Smooth muscle cell (in vitro differentiated cells): ENCODE results near the gene FANK1. TPM values are rescaled to one million over a fixed set of nuclear protein-coding genes. Genes with fewer than 3 reads are reported as not detected.

Source experiments
- DNase-seq: peaks from one replicate; lab custom pipeline; 2025; ENCODE audit not compliant: unreplicated experiment; lab: John Stamatoyannopoulos, UW
- H2AFZ ChIP-seq: fragments of 200-600 bp; sonication (generic); 2 replicates; pipeline ENCODE4 v1.6.0; 2016; ENCODE audit warnings: antibody characterized with exemption, low read depth, mild to moderate bottlenecking
- H3F3A ChIP-seq: fragments of 200-600 bp; sonication (generic); 2 replicates; pipeline ENCODE4 v1.6.0; 2017; ENCODE audit warnings: antibody characterized with exemption, low read depth
- H3K27ac ChIP-seq: fragments of 200-600 bp; sonication (generic); 2 replicates; pipeline ENCODE4 v1.5.1; 2016; ENCODE audit warnings: low read depth, mild to moderate bottlenecking
- H3K27me3 ChIP-seq: fragments of 200-600 bp; sonication (generic); 2 replicates; pipeline ENCODE4 v1.6.1; 2016; ENCODE audit warnings: low read depth, mild to moderate bottlenecking
- H3K36me3 ChIP-seq: fragments of 200-600 bp; sonication (generic); 2 replicates; pipeline ENCODE4 v1.5.1; 2016; ENCODE audit warnings: low read depth
- H3K4me1 ChIP-seq: fragments of 200-600 bp; sonication (generic); 2 replicates; pipeline ENCODE4 v1.5.1; 2016; ENCODE audit warnings: low read depth
- H3K4me2 ChIP-seq: fragments of 200-600 bp; sonication (generic); 2 replicates; pipeline ENCODE4 v1.6.0; 2016; ENCODE audit warnings: mild to moderate bottlenecking
- H3K4me3 ChIP-seq: fragments of 200-600 bp; sonication (generic); 2 replicates; pipeline ENCODE4 v1.5.1; 2016; ENCODE audit warnings: mild to moderate bottlenecking
- H3K79me2 ChIP-seq: fragments of 200-600 bp; sonication (generic); 2 replicates; pipeline ENCODE4 v1.6.0; 2016; ENCODE audit warnings: low read depth, mild to moderate bottlenecking
- H3K9ac ChIP-seq: fragments of 200-600 bp; sonication (generic); 2 replicates; pipeline ENCODE4 v1.6.0; 2016; ENCODE audit warnings: low read depth
- H3K9me3 ChIP-seq: fragments of 200-600 bp; sonication (generic); replicated peaks from 2 replicates; pipeline ENCODE4 v1.5.1; 2016; ENCODE audit warnings: low read depth
- H4K20me1 ChIP-seq: fragments of 200-600 bp; sonication (generic); 2 replicates; pipeline ENCODE4 v1.6.0; 2016; ENCODE audit warnings: low read depth
- WGBS: methylation state at CpG from one replicate; pipeline ENCODE4 v1.1.7; 2016; ENCODE audit warnings: low lambda C conversion rate; 5-methylcytosine and 5-hydroxymethylcytosine counted together
- polyA plus RNA-seq: library from polyadenylated mRNA; unstranded; fragments of >200 nt; fragmentation: Nextera tagmentation; extraction: Ambion mirVana; gene quantifications from 2 replicates; pipeline ENCODE4 v1.2.1, GENCODE V29; 2016
- total RNA-seq: library from RNA; depleted of rRNA; stranded (reverse); fragments of >200 nt; gene quantifications from 2 replicates; pipeline ENCODE4 v1.2.3, GENCODE V29; 2014
- TF ChIP-seq, protein P1 (sequence below): fragments of 200-600 bp; sonication (generic); IDR thresholded peaks from 2 replicates; pipeline ENCODE4 v1.5.1; 2017; ENCODE audit warnings: borderline replicate concordance, mild to moderate bottlenecking, antibody characterized with exemption; ENCODE audit not compliant: insufficient read depth, poor library complexity, severe bottlenecking

FANK1 gene
- total and polyA plus RNA-seq, 2 experiments from 2014 or later, result 5.8 to 6.6 TPM

DNA sequence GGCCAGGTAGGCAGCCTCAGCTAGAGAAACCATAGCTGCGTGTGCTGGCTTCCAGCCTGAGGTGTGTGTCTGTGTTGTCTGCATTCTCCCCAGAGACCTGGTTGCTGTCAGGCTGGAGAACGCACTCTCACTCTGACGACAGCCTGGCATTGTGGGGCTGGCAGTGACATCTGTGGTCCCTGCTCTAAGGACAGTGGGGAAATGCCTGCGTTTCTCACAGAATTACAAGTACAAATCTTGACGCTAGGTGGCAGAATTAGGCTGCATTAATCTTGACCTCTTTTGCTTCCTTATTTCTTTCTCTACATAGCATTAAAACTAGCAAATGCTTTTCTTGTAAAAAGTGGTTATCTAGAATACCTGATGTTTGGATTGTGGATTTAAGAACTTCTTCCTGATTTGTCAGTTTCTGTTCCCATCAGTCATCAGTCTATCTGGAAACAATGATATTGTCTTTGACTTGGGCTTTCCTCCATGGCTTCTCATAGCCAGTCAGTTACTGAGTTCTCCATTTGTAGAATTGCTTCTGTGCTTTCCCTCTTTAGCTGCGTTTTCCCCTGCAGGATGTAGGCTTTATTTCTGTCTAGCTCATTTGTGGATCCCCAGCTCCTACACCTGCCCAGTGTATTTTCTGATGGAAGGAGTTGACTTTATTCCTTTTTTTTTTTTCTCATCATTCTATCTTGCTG lies 86.0 kb downstream of the FANK1 start:
- Histone ChIP-seq H3K27ac (peak overlapping the region; percentile 41), H3K9ac (peak overlapping the region; percentile 11), H3K9me3 (no peaks in the 10 kb centered on the region), H3K4me1 (peaks cover 24% of the 10 kb centered on the region), H3K27me3 (no peaks in the 10 kb centered on the region), H3K36me3 (no peaks in the 10 kb centered on the region), H3F3A (no peaks in the 10 kb centered on the region), H2AFZ (no peak overlapping the region), H3K79me2 (no peaks in the 10 kb centered on the region), H3K4me3 (no peak overlapping the region), H4K20me1 (peaks cover 3% of the 10 kb centered on the region), H3K4me2 (peak overlapping the region; percentile 69)
- TF ChIP-seq, protein P1, sequence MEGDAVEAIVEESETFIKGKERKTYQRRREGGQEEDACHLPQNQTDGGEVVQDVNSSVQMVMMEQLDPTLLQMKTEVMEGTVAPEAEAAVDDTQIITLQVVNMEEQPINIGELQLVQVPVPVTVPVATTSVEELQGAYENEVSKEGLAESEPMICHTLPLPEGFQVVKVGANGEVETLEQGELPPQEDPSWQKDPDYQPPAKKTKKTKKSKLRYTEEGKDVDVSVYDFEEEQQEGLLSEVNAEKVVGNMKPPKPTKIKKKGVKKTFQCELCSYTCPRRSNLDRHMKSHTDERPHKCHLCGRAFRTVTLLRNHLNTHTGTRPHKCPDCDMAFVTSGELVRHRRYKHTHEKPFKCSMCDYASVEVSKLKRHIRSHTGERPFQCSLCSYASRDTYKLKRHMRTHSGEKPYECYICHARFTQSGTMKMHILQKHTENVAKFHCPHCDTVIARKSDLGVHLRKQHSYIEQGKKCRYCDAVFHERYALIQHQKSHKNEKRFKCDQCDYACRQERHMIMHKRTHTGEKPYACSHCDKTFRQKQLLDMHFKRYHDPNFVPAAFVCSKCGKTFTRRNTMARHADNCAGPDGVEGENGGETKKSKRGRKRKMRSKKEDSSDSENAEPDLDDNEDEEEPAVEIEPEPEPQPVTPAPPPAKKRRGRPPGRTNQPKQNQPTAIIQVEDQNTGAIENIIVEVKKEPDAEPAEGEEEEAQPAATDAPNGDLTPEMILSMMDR, result peak; percentile 67
- no peak for DNase-seq
- 14% methylated on average over 6 of the region's 6 CpGs for WGBS

DNA sequence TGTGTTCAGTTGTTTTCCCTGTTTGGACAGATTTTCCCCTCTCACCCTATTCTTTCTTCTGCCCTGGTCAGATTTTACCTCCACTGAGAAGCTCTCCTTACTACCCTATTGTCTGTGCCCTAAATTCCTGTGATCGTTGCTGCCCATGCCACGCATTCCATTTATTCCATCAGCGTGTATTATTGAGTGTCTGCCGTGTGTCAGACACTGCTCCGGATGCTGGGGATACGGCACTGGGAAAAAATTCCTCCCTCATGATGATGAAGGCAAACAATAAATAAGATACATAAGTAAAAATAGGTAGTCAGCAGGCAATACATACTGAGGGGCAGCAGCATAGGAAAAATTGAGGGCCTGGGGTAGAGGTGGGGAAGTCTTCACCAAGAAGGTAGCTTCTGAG lies 86.8 kb downstream of the FANK1 start:
- peaks cover 24% of the 10 kb centered on the region for H3K4me1 ChIP-seq
- H2AFZ ChIP-seq, result no peak overlapping the region
- no peak for DNase-seq
- H3F3A ChIP-seq, result no peaks in the 10 kb centered on the region
- 53% methylated on average over 6 of the region's 6 CpGs for WGBS
- no peaks in the 10 kb centered on the region for H3K79me2 ChIP-seq
- H3K9ac ChIP-seq, result peak overlapping the region; percentile 12
- H3K4me3 ChIP-seq, result no peak overlapping the region
- peak overlapping the region; percentile 41 for H3K27ac ChIP-seq
- H3K4me2 ChIP-seq, result peak overlapping the region; percentile 10
- TF ChIP-seq, protein P1, result no peak
- peaks cover 3% of the 10 kb centered on the region for H4K20me1 ChIP-seq
- no peaks in the 10 kb centered on the region for H3K9me3 ChIP-seq
- no peaks in the 10 kb centered on the region for H3K36me3 ChIP-seq
- H3K27me3 ChIP-seq, result no peaks in the 10 kb centered on the region

DNA sequence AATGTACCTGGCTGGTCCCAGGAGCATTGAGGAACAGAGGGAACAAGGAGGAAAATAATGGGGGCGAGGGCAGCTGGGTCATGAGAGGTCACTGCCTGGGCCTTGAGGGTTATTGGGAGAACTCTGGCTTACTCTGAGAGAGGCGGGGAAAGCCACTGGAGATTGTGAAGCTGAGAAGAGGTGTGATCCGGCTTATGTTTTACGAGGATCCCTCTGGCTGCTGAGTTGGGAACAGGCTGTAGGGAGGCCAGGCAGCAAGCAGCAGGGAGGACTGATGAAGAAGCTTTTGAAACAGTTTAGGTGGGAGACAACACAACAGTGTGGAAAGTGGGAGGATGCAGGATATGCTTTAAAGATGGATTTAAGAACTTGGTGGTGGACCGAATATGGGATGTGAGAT lies 87.3 kb downstream of the FANK1 start:
- DNase-seq, result no peak
- peak overlapping the region; percentile 41 for H3K27ac ChIP-seq

More for the DNA sequence above, 87.3 kb downstream of the FANK1 start:
- Histone ChIP-seq H3K79me2 (no peaks in the 10 kb centered on the region), H2AFZ (no peak overlapping the region), H3F3A (no peaks in the 10 kb centered on the region), H3K4me2 (peak overlapping the region; percentile 10), H3K36me3 (no peaks in the 10 kb centered on the region), H3K4me1 (peaks cover 24% of the 10 kb centered on the region), H4K20me1 (peaks cover 3% of the 10 kb centered on the region), H3K9ac (peak overlapping the region; percentile 12), H3K9me3 (no peaks in the 10 kb centered on the region), H3K27me3 (no peaks in the 10 kb centered on the region), H3K4me3 (no peak overlapping the region)
- TF ChIP-seq, protein P1, result no peak
- 39% methylated on average over 5 of the region's 5 CpGs for WGBS
